PC-3 (cell line): Measurements from ENCODE around the gene CIB4. TPM values are rescaled to one million over a fixed set of nuclear protein-coding genes. Genes with fewer than 3 reads are reported as not detected.

ENCODE experiments used
- ATAC-seq: fragments of 200-7000 bp; cut with Tn5 transposase; 2 replicates; pipeline ENCODE4 v1.9.1; 2020; ENCODE audit warnings: mild to moderate bottlenecking, moderate library complexity
- BruUV-seq: library from RNA; stranded (reverse); fragments of 400-500 nt; replicated peaks from 2 replicates; lab custom pipeline; 2021; lab: Mats Ljungman, UMichigan
- CTCF ChIA-PET: fragments of 300-600 bp; sonication (Branson Sonifier 250); formaldehyde crosslinking; loops from one replicate; lab custom pipeline; 2022; ENCODE audit warnings: antibody characterized with exemption; lab: Charles Lee
- POLR2A ChIA-PET: fragments of 300-600 bp; sonication (Branson Sonifier 250); formaldehyde crosslinking; loops from one replicate; lab custom pipeline; 2022; ENCODE audit warnings: antibody characterized with exemption; ENCODE audit not compliant: unreplicated experiment; lab: Charles Lee
- DNase-seq: peaks from one replicate; pipeline ENCODE4 v3.0.0-alpha.2; 2015
- H2AFZ ChIP-seq: fragments of 300-600 bp; sonication (generic); 2 replicates; pipeline ENCODE4 v1.6.0; 2016; ENCODE audit warnings: antibody characterized with exemption, low read length
- H3F3A ChIP-seq: fragments of 300-600 bp; sonication (generic); one replicate; pipeline ENCODE4 v1.6.0; 2017; ENCODE audit warnings: antibody characterized with exemption, low read length, control low read depth, mild to moderate bottlenecking; ENCODE audit not compliant: unreplicated experiment
- H3K27ac ChIP-seq: fragments of 300-600 bp; sonication (generic); 2 replicates; pipeline ENCODE4 v1.5.1; 2016; ENCODE audit warnings: mild to moderate bottlenecking, low read length
- H3K27me3 ChIP-seq: fragments of 300-600 bp; sonication (generic); 2 replicates; pipeline ENCODE4 v1.6.1; 2016; ENCODE audit warnings: low read length, mixed read lengths
- H3K36me3 ChIP-seq: fragments of 300-600 bp; sonication (generic); 2 replicates; pipeline ENCODE4 v1.6.1; 2016; ENCODE audit warnings: low read depth, mixed run types, low read length, mixed read lengths
- H3K4me1 ChIP-seq: fragments of 300-600 bp; sonication (generic); 2 replicates; pipeline ENCODE4 v1.5.1; 2016; ENCODE audit warnings: low read length; ENCODE audit not compliant: insufficient read depth
- H3K4me2 ChIP-seq: fragments of 300-600 bp; sonication (generic); 2 replicates; pipeline ENCODE4 v1.6.0; 2016; ENCODE audit warnings: low read length
- H3K4me3 ChIP-seq: fragments of 300-600 bp; sonication (generic); 2 replicates; pipeline ENCODE4 v1.5.1; 2016; ENCODE audit warnings: mild to moderate bottlenecking, low read length, mixed read lengths
- H3K79me2 ChIP-seq: fragments of 300-600 bp; sonication (generic); 2 replicates; pipeline ENCODE4 v1.6.1; 2017; ENCODE audit warnings: low read length, mixed read lengths
- H3K9ac ChIP-seq: fragments of 300-600 bp; sonication (generic); 2 replicates; pipeline ENCODE4 v1.6.0; 2016; ENCODE audit warnings: mild to moderate bottlenecking, low read length
- H3K9me2 ChIP-seq: fragments of 300-600 bp; sonication (generic); replicated peaks from 2 replicates; pipeline ENCODE4 v1.6.1; 2016; ENCODE audit warnings: mixed run types, low read length, mixed read lengths
- H3K9me3 ChIP-seq: fragments of 300-600 bp; sonication (generic); 2 replicates; pipeline ENCODE4 v1.6.1; 2016; ENCODE audit warnings: low read length, mixed read lengths
- H4K20me1 ChIP-seq: fragments of 300-600 bp; sonication (generic); 2 replicates; pipeline ENCODE4 v1.6.1; 2016; ENCODE audit warnings: low read length, mixed read lengths
- EZH2 ChIP-seq: fragments of 300-600 bp; sonication (generic); IDR thresholded peaks from one replicate; pipeline ENCODE4 v1.6.1; 2017; ENCODE audit warnings: antibody characterized with exemption, mild to moderate bottlenecking, low read length; ENCODE audit not compliant: unreplicated experiment
- EZH2phosphoT487 ChIP-seq: fragments of 300-600 bp; sonication (generic); IDR thresholded peaks from 2 replicates; pipeline ENCODE4 v1.6.1; 2018; ENCODE audit warnings: mild to moderate bottlenecking, antibody characterized with exemption, low read length, borderline replicate concordance
- intact Hi-C: fragments of 100-400 bp; cut with micrococcal nuclease; formaldehyde crosslinking; loops from 2 replicates; pipeline ENCODE4 v1.9.0; 2023
- total RNA-seq: library from RNA; depleted of rRNA; stranded (reverse); fragments of >200 nt; gene quantifications from 2 replicates; pipeline ENCODE4 v1.2.3, GENCODE V29; 2014
- TF ChIP-seq, protein P1 (sequence below): fragments of 300-600 bp; sonication (generic); conservative IDR thresholded peaks from 2 replicates; pipeline ENCODE4 v1.5.1; 2017; ENCODE audit warnings: antibody characterized with exemption, low read depth, mild to moderate bottlenecking, low read length

The CIB4 gene
- total RNA-seq, 1 experiment from 2014 or later = not detected

DNA sequence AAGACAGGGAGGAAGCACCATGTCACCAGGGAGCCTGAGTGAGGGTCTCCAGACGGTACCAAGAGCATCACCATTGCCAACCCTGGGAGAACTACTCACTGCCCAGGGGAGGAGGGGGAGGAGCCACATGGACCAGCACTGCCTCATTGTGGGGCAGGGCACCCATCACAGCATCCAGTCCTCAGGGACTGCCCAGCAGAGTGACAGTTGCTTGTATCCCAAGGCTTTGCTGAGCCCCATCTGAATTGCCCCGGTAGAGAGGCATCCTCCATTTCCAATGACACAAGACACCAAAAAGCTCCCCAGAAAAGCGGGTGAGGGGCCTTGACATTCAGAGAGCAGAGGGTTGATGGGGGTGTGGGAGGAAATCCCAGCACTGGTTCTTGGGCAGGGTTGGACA lies 6.8 kb upstream of the CIB4 start:
- Histone ChIP-seq H3F3A (no peaks in the 10 kb centered on the region), H3K4me1 (no peaks in the 10 kb centered on the region), H2AFZ (no peak overlapping the region), H3K36me3 (no peaks in the 10 kb centered on the region), H3K9me3 (no peaks in the 10 kb centered on the region), H3K27me3 (peaks cover 53% of the 10 kb centered on the region), H3K27ac (no peak overlapping the region), H3K4me2 (no peak overlapping the region), H3K4me3 (no peak overlapping the region), H3K9me2 (no peaks in the 10 kb centered on the region), H3K9ac (no peak overlapping the region), H4K20me1 (no peaks in the 10 kb centered on the region), H3K79me2 (no peaks in the 10 kb centered on the region)
- ChIA-PET POLR2A (no interaction called here), CTCF (no interaction called here)
- DNase-seq (no peak), ATAC-seq (no peak)
- TF ChIP-seq EZH2phosphoT487 = no peak
- TF ChIP-seq EZH2 = no peak
- TF ChIP-seq, protein P1, sequence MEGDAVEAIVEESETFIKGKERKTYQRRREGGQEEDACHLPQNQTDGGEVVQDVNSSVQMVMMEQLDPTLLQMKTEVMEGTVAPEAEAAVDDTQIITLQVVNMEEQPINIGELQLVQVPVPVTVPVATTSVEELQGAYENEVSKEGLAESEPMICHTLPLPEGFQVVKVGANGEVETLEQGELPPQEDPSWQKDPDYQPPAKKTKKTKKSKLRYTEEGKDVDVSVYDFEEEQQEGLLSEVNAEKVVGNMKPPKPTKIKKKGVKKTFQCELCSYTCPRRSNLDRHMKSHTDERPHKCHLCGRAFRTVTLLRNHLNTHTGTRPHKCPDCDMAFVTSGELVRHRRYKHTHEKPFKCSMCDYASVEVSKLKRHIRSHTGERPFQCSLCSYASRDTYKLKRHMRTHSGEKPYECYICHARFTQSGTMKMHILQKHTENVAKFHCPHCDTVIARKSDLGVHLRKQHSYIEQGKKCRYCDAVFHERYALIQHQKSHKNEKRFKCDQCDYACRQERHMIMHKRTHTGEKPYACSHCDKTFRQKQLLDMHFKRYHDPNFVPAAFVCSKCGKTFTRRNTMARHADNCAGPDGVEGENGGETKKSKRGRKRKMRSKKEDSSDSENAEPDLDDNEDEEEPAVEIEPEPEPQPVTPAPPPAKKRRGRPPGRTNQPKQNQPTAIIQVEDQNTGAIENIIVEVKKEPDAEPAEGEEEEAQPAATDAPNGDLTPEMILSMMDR = no peak
- no TSS peak for BruUV-seq
- intact Hi-C loops = no loop called here

DNA sequence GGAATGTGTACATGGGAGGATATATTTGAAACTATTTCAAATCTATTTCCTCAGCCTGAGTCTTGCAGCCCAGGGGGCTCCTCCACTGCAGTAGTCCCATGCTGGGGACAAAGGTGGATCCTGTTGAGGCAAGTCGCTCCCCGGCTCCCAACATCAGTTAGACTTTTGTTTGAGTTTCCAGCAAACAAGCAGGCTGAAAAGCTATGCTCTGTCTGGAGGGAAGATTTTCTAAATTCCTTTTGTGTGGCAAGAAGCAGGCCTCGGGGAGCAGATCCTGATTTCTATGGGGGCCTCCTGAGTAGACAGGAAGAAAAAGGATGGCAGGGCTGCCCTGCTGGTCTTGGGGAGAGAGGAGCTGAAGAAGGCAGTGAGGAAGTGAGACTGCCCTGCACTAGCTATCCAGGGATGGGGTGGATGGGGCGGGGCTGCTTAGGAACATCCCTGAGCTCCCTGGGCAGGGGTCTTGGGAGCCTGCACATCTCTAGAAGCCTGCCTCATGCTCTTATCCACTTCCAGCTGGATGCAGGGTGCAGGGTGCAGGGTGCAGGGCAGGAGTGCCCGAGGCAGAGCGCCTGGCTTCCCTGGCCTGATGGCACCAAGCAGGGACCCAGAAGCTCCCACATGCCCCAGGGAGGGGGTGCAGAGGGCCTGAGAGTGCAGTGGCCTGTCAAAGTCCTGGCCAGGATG lies 6.0 kb upstream of the CIB4 start:
- H3K4me3 ChIP-seq = no peak overlapping the region
- H3K9ac ChIP-seq = no peak overlapping the region
- no peaks in the 10 kb centered on the region for H3F3A ChIP-seq
- no peaks in the 10 kb centered on the region for H4K20me1 ChIP-seq
- no peaks in the 10 kb centered on the region for H3K9me2 ChIP-seq
- H3K79me2 ChIP-seq = no peaks in the 10 kb centered on the region
- H3K27ac ChIP-seq = no peak overlapping the region
- no peaks in the 10 kb centered on the region for H3K36me3 ChIP-seq
- DNase-seq (no peak), ATAC-seq (no peak)
- ChIA-PET CTCF (no interaction called here), POLR2A (interaction anchor here (0.6 kb wide), 1 partner anchor 69 kb away, joined by 3 read pairs; no protein-coding TSS in a partner anchor)
- no TSS peak for BruUV-seq
- H3K27me3 ChIP-seq = peaks cover 53% of the 10 kb centered on the region
- H2AFZ ChIP-seq = no peak overlapping the region
- H3K4me2 ChIP-seq = no peak overlapping the region
- no peaks in the 10 kb centered on the region for H3K4me1 ChIP-seq
- no peaks in the 10 kb centered on the region for H3K9me3 ChIP-seq
- no peak for TF ChIP-seq EZH2phosphoT487
- TF ChIP-seq, protein P1 = no peak
- no peak for TF ChIP-seq EZH2
- intact Hi-C loops = no loop called here

DNA sequence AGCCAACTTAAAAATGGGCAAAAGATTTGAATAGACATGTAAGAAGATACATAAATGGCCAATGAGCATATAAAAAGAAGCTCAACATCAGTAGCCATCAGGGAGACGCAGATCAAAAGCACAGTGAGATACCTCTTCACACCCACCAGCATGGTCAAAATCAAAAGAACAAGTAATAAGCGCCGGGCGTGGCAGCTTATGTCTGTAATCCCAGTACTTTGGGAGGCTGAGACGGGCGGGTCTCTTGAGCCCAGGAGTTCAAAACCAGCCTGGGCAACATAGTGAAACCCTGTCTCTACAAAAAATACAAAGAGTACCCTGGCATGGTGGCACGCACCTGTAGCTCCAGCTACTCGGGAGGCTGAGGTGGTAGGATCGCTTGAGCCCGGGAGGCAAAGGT lies 4.6 kb upstream of the CIB4 start:
- no peak for DNase-seq
- CTCF ChIA-PET = no interaction called here
- intact Hi-C loops = no loop called here
- no peak for ATAC-seq
- Histone ChIP-seq H2AFZ (no peak overlapping the region), H3K9me3 (no peaks in the 10 kb centered on the region), H3F3A (no peaks in the 10 kb centered on the region), H4K20me1 (no peaks in the 10 kb centered on the region), H3K4me3 (no peak overlapping the region), H3K27me3 (peaks cover 43% of the 10 kb centered on the region), H3K79me2 (no peaks in the 10 kb centered on the region), H3K4me1 (no peaks in the 10 kb centered on the region), H3K9ac (no peak overlapping the region), H3K4me2 (no peak overlapping the region), H3K27ac (no peak overlapping the region), H3K9me2 (no peaks in the 10 kb centered on the region), H3K36me3 (no peaks in the 10 kb centered on the region)
- no peak for TF ChIP-seq EZH2
- TF ChIP-seq EZH2phosphoT487 = no peak
- TF ChIP-seq, protein P1 = no peak
- POLR2A ChIA-PET = no interaction called here
- BruUV-seq = no TSS peak
